ENCODE results near the gene NOD1.
"Not testable (repeated sequence)": the region's sequence is repeated elsewhere in the genome, so short reads cannot be mapped to it uniquely, and the experiment has no call there.

The NOD1 gene

DNA sequence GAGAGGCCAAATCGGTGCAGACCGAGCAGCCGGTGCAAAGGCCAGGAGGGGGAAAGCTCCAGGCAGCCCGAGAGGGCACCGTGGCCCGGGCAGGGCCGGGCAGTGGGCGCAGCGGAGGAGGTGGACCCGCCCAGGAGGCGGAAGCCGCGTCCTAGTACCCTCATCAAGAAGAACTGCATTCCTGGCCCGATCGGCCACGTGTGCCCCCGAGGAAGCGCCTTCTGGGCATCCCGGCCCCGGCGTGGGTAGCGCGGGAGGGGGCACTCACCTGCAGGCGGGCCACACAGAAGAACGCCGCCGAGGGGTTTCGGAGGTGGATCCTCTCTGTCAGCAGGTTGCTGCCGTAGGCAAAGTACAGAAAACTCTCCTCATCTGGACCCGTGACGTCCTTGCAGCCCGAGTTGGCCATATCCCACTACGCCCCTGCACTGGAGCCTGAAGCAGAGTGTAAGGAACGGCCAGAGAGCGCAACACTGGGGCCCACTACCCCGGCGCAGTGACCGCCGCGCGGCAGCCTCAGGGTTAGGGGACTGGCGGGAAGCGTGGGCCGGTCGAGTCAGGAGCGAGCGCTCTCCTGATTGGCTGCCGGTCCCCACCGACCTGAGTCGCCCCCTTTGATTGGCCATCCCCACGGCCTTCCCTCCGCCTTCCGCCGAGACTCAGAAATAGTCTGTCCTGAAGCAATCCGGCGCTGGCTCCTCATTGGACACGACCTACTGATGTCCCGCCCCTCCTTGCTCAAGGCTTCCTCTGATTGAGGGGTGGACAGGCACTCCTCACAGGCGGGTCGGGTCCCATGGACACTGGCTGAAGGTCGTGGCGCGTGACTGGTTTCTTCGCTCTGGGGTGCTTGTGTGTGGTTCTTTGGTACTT, 26.0 kb upstream of the NOD1 start, which contains the start of gene GGCT:
GGCT (minus strand) TSS at position 529 of the 873 bp plus-strand sequence; CDS start at position 409, 120 bp downstream.
- DNase-seq: peak; percentile 93 to 97

GRCh38 chr7:30503274-30504212, 25.0 kb upstream of the NOD1 start:
- no peak for DNase-seq

- DNase-seq: no peak
These were observed 24.1 kb upstream of the NOD1 start for GRCh38 chr7:30502470-30503251.

- no peak for DNase-seq
These were observed 22.7 kb upstream of the NOD1 start for GRCh38 chr7:30501264-30501663.

GRCh38 chr7:30493228-30493627, 14.6 kb upstream of the NOD1 start:
- no peak for DNase-seq

GRCh38 chr7:30491417-30491816, 12.8 kb upstream of the NOD1 start:
- DNase-seq: no peak

DNA sequence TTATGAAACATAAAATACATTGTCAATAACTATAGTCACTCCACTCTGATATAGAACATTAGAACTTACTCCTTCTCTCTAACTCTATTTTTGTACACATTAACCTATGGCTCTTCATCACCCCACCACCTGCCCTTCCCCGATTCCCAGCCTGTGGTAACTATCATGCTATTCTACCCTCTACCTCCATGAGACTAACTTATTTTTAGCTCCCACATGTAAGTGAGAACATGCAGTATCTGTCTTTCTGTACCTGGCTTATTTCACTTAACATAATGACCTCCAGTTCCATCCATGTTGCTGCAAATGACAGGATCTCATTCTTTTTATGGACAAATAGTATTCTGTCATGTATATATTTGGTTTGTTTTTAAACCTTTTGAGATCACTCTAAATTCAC, 8.8 kb upstream of the NOD1 start:
- no peak for DNase-seq

DNA sequence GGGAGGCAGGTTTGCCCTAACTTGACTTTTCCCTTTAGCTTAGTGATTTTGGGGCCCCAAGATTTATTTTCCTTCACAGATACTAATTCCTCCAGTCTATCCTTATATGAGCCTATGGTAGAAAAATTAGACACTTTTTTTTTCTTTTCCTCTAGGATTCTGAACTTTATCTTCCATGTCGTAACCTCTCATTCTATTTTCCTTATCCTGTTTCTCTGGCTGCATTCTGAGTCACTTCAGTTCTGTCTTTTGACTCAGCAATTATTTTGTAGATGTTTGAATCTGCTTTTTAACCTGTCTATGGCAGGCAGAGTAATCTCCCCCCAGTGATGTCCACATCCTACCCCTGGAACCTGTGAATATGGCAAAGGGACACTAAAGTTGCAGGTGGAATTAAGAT, 7.1 kb upstream of the NOD1 start:
- no peak for DNase-seq

GRCh38 chr7:30481416-30481815, 2.8 kb upstream of the NOD1 start:
- not testable (repeated sequence) for DNase-seq

GRCh38 chr7:30479202-30480120, 877 bp upstream of the NOD1 start:
- no peak for DNase-seq

DNA sequence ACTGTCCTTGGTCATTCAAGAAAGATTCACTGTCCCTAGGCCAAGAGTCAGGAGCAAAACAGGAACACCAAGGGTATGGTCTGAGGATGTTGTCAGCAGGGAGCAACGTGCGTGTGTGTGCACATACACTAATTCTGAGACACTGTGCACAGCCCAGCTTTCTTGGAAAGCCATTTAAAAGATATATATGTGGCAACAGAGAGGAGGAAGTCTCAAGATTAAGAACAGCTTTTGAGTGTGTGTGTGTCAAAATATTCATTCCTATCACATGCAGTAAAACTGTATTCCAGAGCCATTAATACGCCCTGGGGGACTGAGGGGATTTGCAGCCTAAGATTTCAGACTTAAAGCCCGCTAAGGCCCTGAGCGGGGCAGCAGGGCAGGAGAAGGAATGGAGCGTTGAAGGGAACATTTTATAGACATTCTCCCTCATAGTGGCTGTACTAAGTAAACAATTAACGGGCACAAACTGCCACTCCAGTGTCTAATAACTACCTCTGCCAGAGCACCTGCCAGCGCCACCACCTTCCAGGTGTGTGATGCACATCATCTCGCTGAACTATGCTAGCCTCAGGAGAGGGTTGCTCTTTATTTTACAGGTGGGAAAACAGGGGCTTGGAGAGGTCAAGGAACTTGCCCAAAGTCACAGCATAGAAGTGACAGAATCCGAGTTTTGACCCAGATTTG, 2.0 kb downstream of the NOD1 start:
- DNase-seq: no peak

- DNase-seq: no peak
These were observed 3.0 kb downstream of the NOD1 start for GRCh38 chr7:30475580-30475979.

DNA sequence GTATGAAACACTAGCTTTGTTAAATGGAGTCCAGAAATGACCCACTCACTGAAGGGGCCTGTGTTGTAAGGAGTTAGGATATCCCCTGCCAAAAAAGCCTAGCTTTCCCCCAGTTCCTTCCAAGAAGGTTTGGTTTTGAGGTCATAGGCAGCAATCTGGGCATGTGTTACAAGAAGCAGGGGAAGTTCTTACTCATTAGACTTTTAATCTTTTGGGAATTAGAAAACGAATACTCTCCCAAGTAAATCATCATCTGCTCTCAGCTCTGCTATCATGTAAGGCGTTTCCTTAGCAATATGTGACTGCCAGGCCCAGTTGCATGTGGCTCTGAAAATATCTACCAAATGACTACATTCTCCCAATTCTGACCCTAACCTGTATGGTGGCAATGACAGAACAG, 3.7 kb downstream of the NOD1 start:
- DNase-seq: no peak

DNA sequence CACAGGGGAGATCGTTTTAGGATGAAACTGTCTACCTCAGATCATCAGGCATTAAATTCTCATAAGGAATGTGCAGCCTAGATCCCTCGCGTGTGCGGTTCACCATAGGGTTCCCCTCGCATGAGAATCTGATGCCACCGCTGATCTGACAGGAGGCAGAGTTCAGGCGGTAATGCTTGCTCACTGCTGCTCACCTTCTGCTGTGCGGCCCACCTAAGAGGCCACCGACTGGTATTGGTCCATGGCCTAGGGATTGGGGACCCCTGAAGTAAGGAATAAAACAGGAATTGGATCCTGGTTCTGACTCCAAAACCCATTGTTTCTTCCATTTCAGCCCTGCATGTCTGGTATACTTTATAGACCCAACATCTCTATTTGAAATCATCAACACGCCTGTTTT, 4.1 kb downstream of the NOD1 start:
- no peak for DNase-seq

DNA sequence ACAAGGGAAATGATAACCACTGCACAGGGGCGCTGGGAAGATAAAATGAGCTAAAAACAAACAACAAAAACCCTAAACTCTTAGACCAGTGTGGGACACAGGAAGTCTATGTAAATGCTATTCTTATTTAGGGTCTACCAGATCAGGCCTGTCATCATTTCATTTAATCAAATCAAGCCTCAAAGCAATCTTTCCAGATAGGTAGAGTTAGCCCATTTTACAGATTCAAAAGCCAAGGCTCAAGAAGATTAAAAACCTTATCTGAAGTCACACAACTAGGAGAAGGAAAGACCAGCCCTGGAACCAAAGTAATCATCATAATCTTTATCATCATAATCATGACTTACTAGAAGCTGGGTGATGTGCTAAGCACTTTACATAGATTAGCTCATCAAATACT, 4.7 kb downstream of the NOD1 start:
- DNase-seq: no peak

GRCh38 chr7:30472784-30473775, 5.5 kb downstream of the NOD1 start:
- DNase-seq: peak; percentile 54 to 79

GRCh38 chr7:30472081-30472783, 6.4 kb downstream of the NOD1 start:
- no peak for DNase-seq

GRCh38 chr7:30471205-30471604, 7.4 kb downstream of the NOD1 start:
- DNase-seq: no peak

GRCh38 chr7:30470771-30471170, 7.8 kb downstream of the NOD1 start:
- DNase-seq: peak; percentile 79 to 91
